Hematopoietic multipotent progenitor cell treated with erythropoietin and hydrocortisone succinate and interleukin-3 and kit ligand, for 17 days (in vitro differentiated cells): Measurements from ENCODE around the gene SLC17A7.
"Not testable (repeated sequence)": the region's sequence is repeated elsewhere in the genome, so short reads cannot be mapped to it uniquely, and the experiment has no call there.

Experiments
- DNase-seq: peaks from one replicate; pipeline ENCODE4 v3.0.0-alpha.2; 2015; ENCODE audit warnings: low spot score

Gene SLC17A7

GRCh38 chr19:49469828-49470614 lies 28.7 kb upstream of the SLC17A7 start:
- DNase-seq = peak; percentile 28

GRCh38 chr19:49468746-49469447 lies 27.6 kb upstream of the SLC17A7 start:
- DNase-seq = peak; percentile 30

GRCh38 chr19:49468199-49468598 lies 26.9 kb upstream of the SLC17A7 start:
- no peak for DNase-seq

DNA sequence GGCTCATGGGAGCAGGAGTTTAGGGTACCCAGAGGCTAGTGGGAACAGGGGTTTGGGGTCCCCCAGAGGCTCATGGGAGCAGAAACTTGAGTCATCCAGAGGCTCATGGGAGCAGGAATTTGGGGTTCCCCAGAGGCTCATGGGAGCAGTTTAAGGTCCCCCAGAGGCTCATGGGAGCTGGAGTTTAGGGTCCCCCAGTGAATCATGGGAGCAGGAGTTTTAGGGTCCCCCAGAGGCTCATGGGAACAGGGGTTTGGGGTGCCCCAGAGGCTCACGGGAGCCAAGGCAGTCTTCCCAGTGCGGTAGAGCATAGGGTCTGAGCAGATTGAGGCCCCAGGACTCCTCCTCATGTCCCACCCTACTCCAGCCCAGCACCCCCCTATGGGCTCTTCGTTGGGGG lies 24.0 kb upstream of the SLC17A7 start:
- no peak for DNase-seq

DNA sequence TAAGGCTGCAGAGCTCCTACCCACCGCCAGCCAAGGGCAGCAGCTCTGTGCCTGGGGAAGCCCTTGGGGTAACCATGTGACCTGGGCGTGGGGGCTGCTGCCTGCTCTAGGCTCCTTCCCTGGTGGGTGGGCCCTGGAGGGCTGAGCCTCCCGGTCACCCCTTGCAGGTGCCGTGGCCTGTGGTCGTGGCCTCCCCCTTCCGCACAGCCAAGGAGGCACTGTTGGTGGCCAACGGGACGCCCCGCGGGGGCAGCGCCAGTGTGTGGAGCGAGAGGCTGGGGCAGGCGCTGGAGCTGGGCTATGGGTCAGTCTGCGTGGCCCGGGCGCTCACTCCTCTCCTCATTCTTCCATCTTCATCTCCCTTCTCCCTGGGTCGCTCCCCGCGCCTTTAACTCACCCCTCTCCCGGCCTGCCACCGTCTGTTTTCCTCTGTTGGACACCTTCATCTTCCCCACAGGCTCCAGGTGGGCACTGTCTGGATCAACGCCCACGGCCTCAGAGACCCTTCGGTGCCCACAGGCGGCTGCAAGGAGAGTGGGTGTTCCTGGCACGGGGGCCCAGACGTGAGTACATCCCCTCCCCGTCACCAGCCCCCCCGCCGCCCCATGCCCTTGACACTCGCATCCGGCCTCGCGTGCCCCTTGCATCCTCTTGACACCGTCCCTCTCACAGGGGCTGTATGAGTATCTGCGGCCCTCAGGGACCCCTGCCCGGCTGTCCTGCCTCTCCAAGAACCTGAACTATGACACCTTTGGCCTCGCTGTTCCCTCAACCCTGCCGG lies 22.8 kb upstream of the SLC17A7 start:
- no peak for DNase-seq

- no peak for DNase-seq
These were observed 21.2 kb upstream of the SLC17A7 start for GRCh38 chr19:49462492-49462891.

DNA sequence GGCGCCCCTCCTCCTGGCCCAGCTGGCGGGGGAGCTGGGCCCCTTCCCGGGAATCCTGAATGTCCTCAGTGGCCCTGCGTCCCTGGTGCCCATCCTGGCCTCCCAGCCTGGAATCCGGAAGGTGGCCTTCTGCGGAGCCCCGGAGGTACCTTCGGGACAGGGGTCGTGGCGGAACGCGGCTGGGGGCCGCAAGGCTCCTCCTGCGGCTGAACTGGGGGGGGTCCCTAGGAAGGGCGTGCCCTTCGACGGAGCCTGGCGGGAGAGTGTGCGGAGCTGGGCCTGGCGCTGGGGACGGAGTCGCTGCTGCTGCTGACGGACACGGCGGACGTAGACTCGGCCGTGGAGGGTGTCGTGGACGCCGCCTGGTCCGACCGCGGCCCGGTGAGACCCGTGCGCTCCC lies 20.3 kb upstream of the SLC17A7 start:
- no peak for DNase-seq

GRCh38 chr19:49461130-49461529 lies 19.8 kb upstream of the SLC17A7 start:
- DNase-seq = not testable (repeated sequence)

GRCh38 chr19:49459388-49459787 lies 18.1 kb upstream of the SLC17A7 start:
- no peak for DNase-seq

DNA sequence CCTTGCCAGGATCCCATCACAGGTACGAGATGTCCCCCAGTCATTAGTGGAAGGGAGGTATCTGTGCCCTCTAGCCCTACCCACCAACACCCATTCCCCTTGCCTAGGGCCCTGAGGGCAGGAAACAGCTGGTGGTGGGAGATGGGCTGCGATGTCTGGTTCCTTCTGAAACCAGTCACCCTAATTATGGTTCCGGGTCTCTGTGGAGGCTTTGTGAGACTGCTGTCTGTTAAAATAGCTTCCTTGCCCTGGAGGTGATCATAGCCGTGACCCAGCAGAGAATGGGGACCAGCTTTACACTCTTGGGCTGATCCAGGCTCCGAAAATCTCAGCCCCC lies 17.2 kb upstream of the SLC17A7 start:
- no peak for DNase-seq

DNA sequence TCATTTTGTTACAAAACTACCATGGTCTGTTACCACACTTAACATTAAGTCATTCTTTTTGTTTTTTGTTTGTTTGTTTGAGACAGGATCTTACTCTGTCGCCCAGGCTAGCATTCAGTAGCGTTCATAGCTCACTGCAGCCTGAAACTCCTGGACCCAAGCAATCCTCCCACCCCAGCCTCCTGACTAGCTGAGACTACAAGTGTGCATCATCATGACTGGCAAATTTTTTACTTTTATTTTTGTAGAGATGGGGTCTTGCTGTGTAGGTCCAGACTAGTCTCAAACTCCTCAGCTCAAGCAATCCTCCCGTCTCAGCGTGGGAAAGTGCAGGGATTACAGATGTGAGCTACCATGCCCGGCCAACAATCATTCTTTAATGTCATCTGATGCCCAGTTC lies 15.0 kb upstream of the SLC17A7 start:
- DNase-seq = no peak

DNA sequence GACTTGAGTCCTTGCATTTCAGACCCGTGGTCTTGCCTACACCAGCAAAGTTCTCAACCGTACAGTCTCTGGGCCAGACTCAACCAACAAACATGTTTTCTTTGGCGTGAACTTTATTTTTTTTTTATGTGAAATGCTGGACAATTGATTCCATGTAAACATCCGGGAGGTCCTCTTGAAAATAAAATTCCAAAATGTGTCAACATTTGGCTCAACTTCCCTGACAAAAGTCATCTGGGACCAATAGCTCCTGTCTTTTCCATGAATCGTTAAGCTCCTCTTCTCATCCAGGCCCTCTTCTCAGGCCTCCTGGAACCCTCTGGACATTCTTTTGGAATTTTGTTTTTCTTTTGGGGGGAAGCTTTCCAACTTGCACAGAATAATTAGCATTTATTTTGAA lies 14.4 kb upstream of the SLC17A7 start:
- no peak for DNase-seq

GRCh38 chr19:49453757-49454240 lies 12.5 kb upstream of the SLC17A7 start:
- DNase-seq = no peak

DNA sequence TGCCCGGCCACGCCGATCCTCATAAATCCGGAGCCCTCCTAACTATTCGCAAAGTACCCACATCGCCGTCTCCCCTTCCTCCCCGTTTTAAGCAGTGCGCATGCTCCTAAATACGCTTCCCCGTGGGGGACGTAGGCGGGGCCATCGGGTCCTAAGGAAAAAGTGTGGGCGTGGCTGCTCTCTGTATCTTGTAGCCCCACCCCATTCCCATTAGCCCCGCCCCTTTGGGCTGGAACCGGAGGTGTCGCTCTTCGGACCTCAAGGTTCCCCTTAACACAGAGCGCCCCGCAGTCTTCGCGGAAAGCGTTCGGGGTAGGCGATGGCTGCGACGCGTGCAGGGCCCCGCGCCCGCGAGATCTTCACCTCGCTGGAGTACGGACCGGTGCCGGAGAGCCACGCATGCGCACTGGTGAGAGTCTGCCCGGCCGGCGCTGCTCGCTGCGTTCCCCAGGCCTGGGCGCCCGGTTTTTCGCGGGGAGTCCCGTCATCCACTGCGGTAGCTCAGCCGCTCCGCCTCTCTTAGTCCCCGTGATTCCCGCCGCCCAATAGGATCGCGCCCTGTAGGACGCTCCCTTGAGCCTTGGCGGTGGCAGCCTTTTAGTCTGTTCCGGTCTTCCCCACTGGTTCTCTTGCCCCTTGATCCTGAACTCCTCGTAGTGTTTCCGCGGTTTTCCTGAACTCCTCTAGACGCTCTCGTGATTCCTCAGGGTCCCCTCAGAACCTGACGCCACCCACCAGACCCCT lies 11.9 kb upstream of the SLC17A7 start, which contains the start of gene ALDH16A1:
TSS of gene ALDH16A1 (plus strand) at position 213 of the 744 bp plus-strand sequence. CDS start at position 320, 107 bp downstream.
- DNase-seq = peak; percentile 99

DNA sequence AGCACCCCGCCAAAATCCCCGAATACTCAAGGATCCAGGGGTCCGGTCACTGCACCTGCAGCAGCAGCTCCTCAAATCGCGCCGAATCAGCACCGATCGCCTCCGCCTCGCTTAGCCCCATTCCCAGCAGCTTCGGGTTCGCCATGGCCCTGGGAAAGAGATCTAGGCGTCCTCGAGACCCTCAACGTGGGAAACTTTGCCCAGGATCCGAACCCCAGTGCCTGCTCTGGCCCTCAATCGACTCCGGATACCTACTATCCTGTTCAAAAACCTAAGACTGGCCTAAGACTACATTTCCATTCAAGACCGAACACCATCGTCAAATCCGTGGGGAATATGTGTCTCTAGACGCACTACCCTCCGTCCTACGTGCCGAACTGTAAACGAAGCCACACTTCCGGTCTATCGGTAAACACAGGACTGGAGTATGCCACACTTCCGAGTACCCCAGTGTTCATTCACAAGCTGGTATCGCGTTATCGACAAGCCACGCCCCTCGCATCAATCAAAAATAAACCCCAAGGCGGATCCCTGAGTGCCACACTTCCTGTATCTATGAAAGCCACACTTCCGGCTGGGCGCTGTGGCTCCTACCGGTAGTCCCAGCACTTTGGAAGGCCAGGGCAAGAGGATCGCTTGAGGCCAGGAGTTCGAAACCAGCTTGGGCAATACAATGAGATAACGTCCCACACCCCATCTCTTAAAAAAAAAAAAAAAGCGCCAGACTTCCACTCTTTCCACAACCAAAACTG lies 10.3 kb upstream of the SLC17A7 start, which contains the start of gene PIH1D1:
TSS of gene PIH1D1 (minus strand) at position 385 of the 752 bp plus-strand sequence. CDS start at position 145, 240 bp downstream.
- DNase-seq = peak; percentile 99

DNA sequence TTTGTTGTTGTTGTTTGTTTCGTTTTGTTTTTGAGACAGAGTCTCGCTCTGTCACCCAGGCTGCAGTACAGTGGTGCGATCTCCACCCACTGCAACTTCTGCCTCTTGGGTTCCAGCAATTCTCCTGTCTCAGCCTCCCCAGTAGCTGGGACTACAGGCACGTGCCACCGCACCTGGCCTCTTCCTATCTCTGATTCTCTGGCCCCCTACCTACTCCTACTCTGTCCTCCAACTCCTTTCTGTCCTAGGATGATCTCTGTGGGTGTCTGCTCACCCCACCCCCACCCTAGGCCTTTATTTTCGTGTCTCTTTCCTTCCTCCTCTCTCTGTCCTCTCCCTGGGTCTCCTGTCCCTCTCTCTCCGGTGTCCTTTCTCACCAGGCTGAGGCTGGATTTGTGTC lies 9.1 kb upstream of the SLC17A7 start:
- DNase-seq = no peak

DNA sequence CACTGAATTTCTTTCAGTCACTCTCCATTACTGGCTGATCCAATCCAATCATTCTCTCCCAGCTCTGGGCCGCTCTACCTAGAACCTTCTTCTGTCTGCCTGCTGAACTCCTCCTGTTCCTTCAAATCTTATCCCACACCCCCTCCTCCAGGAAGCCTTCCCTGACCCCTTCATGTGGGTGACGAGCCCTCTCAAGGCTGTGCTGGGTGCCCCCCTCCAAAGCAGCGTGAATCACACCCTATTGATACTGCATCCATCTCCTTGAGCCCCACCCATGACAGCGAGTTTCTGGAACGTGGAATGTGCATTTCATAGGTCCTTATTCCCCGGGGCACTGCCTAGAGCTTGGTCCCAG lies 7.1 kb upstream of the SLC17A7 start:
- no peak for DNase-seq

GRCh38 chr19:49447485-49448431 lies 6.4 kb upstream of the SLC17A7 start:
- DNase-seq = peak; percentile 67

DNA sequence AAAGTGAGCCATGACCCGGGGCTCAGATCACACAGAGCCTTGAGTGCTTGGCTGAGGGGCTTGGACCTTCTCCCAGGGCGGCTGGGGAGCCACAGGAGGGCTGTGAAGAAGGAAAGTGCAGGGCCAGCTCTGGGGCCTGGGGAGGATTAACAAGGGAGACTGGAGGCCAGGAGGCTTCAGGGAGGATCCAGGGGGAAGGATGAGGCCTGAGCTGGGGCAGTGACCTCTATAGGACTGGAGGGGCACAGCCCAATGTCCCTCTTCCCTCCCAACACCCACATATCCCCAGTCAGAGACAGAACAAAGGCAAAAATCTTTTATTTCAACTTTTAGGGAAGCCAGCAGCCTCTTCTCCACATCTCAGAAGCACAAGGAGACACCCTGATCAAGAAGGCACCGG lies 4.7 kb upstream of the SLC17A7 start:
- no peak for DNase-seq
